IPS DF 6.9 (cell line): ENCODE data around the gene NCL.

ENCODE experiments used
- DNase-seq: peaks from one replicate; pipeline ENCODE4 v3.0.0-alpha.2; 2013; ENCODE audit warnings: low read depth, low spot score
- H3K27ac ChIP-seq: one replicate; pipeline ENCODE4 v1.5.1; 2013; ENCODE audit warnings: low read length, control low read depth
- H3K27me3 ChIP-seq: 2 replicates; pipeline ENCODE4 v1.6.1; 2013; ENCODE audit warnings: mild to moderate bottlenecking, low read length; ENCODE audit not compliant: control insufficient read depth, insufficient read depth
- H3K36me3 ChIP-seq: 2 replicates; pipeline ENCODE4 v1.6.1; 2013; ENCODE audit warnings: low read length; ENCODE audit not compliant: control insufficient read depth, insufficient read depth
- H3K4me1 ChIP-seq: 2 replicates; pipeline ENCODE4 v1.6.1; 2013; ENCODE audit warnings: low read length; ENCODE audit not compliant: control insufficient read depth, insufficient read depth
- H3K4me3 ChIP-seq: 2 replicates; pipeline ENCODE4 v1.5.1; 2013; ENCODE audit warnings: mild to moderate bottlenecking, low read length
- H3K9me3 ChIP-seq: 2 replicates; pipeline ENCODE4 v1.6.1; 2013; ENCODE audit warnings: low read length, inconsistent platforms; ENCODE audit not compliant: control insufficient read depth, insufficient read depth
- WGBS: extraction: QIAGEN DNeasy Blood & Tissue Kit; methylation state at CpG from one replicate; pipeline ENCODE4 v1.1.7; 2013; ENCODE audit warnings: mixed read lengths, missing lambda C conversion rate; ENCODE audit not compliant: insufficient read length, insufficient coverage; 5-methylcytosine and 5-hydroxymethylcytosine counted together

NCL gene

DNA sequence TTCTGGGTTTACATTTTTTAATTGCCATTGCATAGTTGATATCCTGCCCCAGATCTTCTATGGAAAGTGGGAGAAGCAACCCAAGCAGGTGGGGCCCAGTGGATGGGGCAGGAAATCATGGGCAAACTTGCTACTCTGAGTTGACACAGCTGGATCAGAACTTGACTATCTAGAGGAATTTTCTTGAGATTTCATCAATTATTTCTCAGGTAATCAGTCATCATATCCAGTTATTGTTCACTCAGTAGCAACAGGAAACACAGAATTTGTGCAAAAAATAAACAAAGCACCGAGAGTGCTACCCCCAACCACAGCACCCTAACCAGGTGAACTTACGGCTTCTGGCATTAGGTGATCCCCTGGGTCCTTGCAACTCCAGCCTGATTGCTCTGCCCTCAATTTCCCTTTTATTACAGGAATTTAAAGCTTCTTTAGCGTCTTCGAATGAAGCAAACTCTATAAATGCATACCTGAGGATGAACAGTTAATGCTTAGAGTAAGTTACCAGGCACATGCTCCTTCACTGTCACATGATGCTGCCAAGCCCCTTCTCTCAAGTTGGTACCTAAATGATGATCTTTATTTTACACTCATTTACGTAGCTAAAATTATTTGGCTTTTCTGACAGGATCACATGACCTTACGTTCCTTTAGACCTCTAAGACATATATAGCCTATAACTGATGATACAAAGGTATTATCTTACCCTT, 7.8 kb downstream of the NCL start:
- H3K9me3 ChIP-seq: no peaks in the 10 kb centered on the region
- H3K36me3 ChIP-seq: peaks cover 64% of the 10 kb centered on the region
- no peak for DNase-seq
- WGBS: no CpG with 5 or more reads among the region's 6 CpGs
- H3K4me3 ChIP-seq: no peak overlapping the region
- no peaks in the 10 kb centered on the region for H3K4me1 ChIP-seq
- no peaks in the 10 kb centered on the region for H3K27me3 ChIP-seq
- no peak overlapping the region for H3K27ac ChIP-seq

DNA sequence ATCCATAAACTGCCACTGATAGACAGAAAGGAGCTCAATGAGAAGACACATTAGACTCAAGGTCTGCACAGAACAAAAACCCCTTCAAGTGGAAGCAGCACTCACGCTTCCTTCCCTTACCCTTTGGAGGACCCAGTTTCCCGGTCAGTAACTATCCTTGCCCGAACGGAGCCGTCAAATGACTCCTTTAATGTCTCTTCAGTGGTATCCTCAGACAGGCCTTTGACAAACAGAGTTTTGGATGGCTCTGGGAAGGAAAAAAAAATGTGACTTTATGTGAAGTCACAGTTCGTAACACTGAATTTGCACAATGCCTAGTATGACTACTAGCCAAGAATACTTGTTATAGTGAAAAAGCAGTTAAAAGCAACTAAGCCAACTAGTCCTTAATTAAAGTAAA, 8.4 kb downstream of the NCL start:
- peaks cover 62% of the 10 kb centered on the region for H3K36me3 ChIP-seq
- H3K9me3 ChIP-seq: no peaks in the 10 kb centered on the region
- no peak overlapping the region for H3K4me3 ChIP-seq
- H3K27me3 ChIP-seq: no peaks in the 10 kb centered on the region
- WGBS: no CpG with 5 or more reads among the region's 6 CpGs
- no peaks in the 10 kb centered on the region for H3K4me1 ChIP-seq
- DNase-seq: no peak
- H3K27ac ChIP-seq: no peak overlapping the region

DNA sequence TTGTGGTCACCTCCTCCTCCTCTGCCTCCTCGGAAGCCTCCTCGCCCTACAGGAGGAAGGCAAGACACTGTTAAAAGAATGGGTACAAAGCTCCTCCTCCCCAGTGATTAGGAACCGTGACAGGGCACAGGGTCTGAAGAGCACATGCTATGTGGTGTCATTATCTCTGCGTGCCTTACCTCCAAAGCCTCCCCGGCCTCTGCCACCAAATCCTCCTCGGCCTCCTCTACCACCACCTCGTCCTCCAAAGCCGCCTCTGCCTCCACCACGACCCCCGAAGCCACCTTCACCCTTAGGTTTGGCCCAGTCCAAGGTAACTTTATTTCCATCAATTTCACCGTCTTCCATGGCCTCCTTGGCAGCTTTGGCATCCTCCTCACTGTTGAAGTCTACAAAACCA, 9.1 kb downstream of the NCL start:
- no peak overlapping the region for H3K4me3 ChIP-seq
- H3K9me3 ChIP-seq: no peaks in the 10 kb centered on the region
- peaks cover 55% of the 10 kb centered on the region for H3K36me3 ChIP-seq
- no peaks in the 10 kb centered on the region for H3K27me3 ChIP-seq
- H3K27ac ChIP-seq: no peak overlapping the region
- WGBS: no CpG with 5 or more reads among the region's 11 CpGs
- no peak for DNase-seq
- H3K4me1 ChIP-seq: no peaks in the 10 kb centered on the region

DNA sequence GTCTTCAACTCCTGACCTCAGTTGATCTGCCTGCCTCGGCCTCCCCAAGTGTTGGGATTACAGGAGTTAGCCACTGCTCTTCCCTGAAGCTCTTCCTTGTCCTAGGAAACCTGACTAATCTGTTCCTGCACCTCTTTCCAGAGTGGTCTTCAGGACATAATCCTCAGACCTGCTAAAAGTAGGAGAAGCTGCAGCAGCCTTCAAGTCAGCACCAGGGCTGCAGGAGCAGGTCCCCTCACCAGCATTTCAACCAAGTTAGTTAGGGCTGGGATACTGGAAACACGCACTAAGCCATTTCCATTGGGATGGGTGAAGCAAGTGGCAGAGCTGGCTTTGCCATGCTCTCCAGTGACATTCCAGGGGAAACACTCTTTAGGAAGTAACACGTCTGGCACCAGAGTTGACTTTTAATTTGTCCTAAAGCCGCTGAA, 9.9 kb downstream of the NCL start:
- H3K4me3 ChIP-seq: no peak overlapping the region
- DNase-seq: no peak
- peaks cover 51% of the 10 kb centered on the region for H3K36me3 ChIP-seq
- H3K27me3 ChIP-seq: no peaks in the 10 kb centered on the region
- no peaks in the 10 kb centered on the region for H3K4me1 ChIP-seq
- no peaks in the 10 kb centered on the region for H3K9me3 ChIP-seq
- no peak overlapping the region for H3K27ac ChIP-seq
- no CpG with 5 or more reads among the region's 4 CpGs for WGBS

DNA sequence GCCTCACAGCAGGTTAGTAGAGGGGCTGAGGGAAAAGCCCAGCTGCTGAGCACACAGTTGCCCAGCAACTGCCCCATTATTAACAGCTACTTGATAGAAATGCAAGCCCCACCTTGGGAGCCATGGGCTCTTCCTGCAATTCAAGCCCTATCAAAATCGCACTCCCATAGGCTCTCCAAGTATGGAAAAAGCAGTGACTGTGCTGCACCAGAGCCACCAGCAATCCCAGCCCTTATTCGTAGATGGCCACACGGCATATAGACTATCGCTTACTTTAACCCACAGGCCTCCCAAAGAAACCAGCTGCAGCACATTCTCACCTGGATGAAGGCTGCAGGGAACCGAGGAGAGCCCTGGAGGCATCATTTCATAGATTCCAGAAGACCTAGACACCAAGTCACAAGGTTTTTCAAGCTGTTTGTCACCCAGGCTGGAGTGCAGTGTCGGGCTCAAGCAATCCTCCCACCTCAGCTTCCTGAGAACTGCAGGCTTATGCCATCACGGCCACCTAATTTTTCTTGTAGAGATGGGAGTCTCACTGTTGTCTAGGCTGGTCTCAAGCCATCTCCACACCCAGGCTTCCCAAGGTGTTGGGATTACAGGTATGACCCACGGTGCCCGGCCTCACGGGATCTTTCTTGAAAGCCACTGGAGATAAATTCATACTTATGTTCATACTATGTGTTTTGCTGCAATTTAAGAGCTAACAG, 11.3 kb downstream of the NCL start:
- no peaks in the 10 kb centered on the region for H3K9me3 ChIP-seq
- H3K27me3 ChIP-seq: no peaks in the 10 kb centered on the region
- H3K27ac ChIP-seq: no peak overlapping the region
- no peak overlapping the region for H3K4me3 ChIP-seq
- H3K4me1 ChIP-seq: no peaks in the 10 kb centered on the region
- DNase-seq: no peak
- H3K36me3 ChIP-seq: peaks cover 41% of the 10 kb centered on the region
- no CpG with 5 or more reads among the region's 10 CpGs for WGBS

DNA sequence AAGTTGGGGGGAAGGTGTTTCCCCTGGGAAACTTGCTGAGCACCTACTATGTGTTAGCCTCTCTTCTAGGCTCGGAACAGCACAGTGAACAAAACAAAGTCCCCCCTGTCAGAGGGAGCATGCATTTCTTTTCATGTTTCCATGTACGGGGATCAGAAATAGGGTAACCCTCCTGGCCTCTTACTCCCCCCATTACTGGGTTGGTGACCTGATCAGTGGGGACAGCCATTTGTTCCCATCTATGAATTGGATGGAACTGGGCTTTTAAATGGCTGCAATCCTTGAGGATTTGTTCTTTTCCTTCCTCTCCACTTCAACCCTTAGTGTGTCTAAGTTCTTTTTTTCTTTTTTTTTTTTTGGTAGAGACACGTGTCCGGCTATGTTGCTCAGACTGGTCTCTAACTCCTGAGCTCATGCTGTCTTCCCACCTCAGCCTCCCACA, 13.7 kb downstream of the NCL start:
- DNase-seq: no peak
- WGBS: no CpG with 5 or more reads among the region's 4 CpGs
- Histone ChIP-seq H3K27ac (no peak overlapping the region), H3K9me3 (no peaks in the 10 kb centered on the region), H3K4me3 (no peak overlapping the region), H3K4me1 (no peaks in the 10 kb centered on the region), H3K36me3 (peaks cover 24% of the 10 kb centered on the region), H3K27me3 (no peaks in the 10 kb centered on the region)

DNA sequence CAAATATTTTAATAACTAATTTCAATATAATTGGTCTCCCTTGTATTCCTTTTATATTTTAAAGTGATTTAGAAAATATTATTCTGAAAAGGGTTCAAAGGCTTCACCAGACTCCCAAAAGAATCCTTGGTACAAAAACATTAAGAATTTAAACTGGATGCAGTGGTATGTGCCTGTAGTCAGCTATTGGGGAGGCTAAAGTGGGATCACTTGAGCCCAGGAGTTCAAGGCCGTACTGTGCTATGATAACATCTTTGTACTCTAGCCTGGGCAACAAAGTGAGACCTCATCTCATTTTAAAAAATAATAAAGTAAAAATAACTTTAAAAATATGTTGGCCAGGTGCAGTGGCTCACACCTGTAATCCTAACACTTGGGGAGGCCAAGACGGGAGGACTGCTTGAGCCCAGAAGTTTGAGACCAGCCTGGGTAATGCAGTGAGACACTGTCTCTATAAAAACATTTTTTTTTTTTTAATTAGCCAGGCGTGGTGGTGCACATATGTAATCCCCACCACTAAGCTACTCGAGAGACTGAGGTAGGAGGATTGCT, 14.7 kb downstream of the NCL start:
- no peak for DNase-seq
- no CpG with 5 or more reads among the region's 4 CpGs for WGBS

DNA sequence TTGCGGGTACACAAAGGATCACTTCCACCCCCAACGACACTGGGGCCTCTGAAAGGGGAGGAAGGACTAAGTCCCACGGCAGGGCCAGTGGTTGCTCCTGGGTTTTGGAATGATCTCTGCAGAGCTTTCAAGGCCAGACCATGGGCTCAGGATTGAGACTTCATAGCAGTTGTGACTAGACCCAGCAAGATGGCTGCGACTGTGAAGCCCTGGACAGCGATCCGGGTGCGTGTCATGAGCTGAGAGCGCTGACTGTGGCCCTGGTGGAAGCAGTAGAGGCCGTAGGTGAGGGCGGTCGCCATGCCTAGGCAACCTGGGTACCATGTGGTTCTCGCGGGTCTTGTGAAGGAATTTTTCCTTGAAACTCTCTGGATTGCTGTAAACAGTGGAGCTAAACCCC, 27.3 kb downstream of the NCL start:
- WGBS: no CpG with 5 or more reads among the region's 13 CpGs
- Histone ChIP-seq H3K4me1 (no peaks in the 10 kb centered on the region), H3K36me3 (no peaks in the 10 kb centered on the region), H3K9me3 (no peaks in the 10 kb centered on the region), H3K27me3 (no peaks in the 10 kb centered on the region), H3K27ac (no peak overlapping the region), H3K4me3 (no peak overlapping the region)
- DNase-seq: no peak

More for the DNA sequence above, 14.7 kb downstream of the NCL start:
- peaks cover 16% of the 10 kb centered on the region; the same call in 1 of the 2 replicates for H3K36me3 ChIP-seq
- H3K27ac ChIP-seq: no peak overlapping the region
- no peaks in the 10 kb centered on the region for H3K9me3 ChIP-seq
- H3K4me3 ChIP-seq: no peak overlapping the region
- H3K27me3 ChIP-seq: no peaks in the 10 kb centered on the region
- H3K4me1 ChIP-seq: no peaks in the 10 kb centered on the region

DNA sequence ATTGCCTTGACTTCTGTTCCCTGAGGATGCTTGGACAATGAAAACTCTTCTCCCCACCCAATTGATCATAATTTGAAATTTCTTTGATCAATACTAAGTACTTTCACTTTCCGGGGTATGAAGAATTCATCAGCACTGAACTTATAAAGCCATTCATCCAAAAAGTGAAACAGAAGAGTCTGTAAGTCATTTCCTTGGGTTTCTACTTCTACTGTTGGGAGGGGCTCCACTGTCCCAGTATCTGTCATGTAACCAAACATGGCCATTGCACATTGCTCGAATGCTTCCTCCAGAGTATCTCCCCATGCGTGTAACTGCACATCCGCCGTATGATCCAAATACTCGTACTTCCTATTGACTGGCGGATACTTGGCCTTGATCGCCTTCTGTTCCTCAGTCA, 30.3 kb downstream of the NCL start:
- DNase-seq: no peak
- Histone ChIP-seq H3K9me3 (peaks cover 1% of the 10 kb centered on the region; the same call in 1 of the 2 replicates), H3K27me3 (no peaks in the 10 kb centered on the region), H3K4me3 (no peak overlapping the region), H3K4me1 (no peaks in the 10 kb centered on the region), H3K36me3 (no peaks in the 10 kb centered on the region), H3K27ac (no peak overlapping the region)
- WGBS: no CpG with 5 or more reads among the region's 8 CpGs

DNA sequence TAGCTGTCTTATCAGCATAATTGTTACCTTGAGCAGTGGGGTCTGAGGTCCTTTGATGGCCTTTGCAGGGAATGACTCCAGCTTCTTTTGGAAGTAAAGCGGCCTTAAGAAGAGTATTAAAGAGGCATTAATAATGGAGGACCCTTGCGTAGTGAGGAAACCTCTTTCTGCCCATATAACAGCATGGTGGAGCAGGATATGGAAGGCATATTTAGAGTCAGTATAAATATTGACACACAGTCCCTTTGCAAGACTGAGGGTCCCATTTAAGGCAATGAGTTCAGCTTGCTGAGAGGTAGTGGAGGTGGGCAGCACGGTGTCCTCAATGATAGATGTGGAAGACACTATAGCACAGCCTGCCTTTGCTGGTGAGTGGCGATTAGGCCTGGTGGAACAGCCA, 32.7 kb downstream of the NCL start:
- Histone ChIP-seq H3K27ac (no peak overlapping the region), H3K9me3 (peaks cover 1% of the 10 kb centered on the region; the same call in 1 of the 2 replicates)
- WGBS: no CpG with 5 or more reads among the region's 4 CpGs

More for the DNA sequence above, 32.7 kb downstream of the NCL start:
- H3K36me3 ChIP-seq: no peaks in the 10 kb centered on the region
- no peaks in the 10 kb centered on the region for H3K4me1 ChIP-seq
- no peaks in the 10 kb centered on the region for H3K27me3 ChIP-seq
- H3K4me3 ChIP-seq: no peak overlapping the region
- no peak for DNase-seq
